Vagina (tissue), 2 donors: Measurements from ENCODE around the gene CLPSL2.

Experiments
- CTCF ChIP-seq, 3 experiments: fragments of 450-650 bp in 2 of 3; fragments of 200-600 bp in 1 of 3; sonication (generic) in 1 of 3; IDR thresholded peaks; one replicate each; pipeline ENCODE4 v1.5.1; 2017 to 2019; ENCODE audit warnings: antibody characterized with exemption in 3 of 3, mild to moderate bottlenecking in 2 of 3, moderate library complexity in 2 of 3
- POLR2A ChIP-seq, 2 donors: fragments of 450-650 bp; IDR thresholded peaks; one replicate each; pipeline ENCODE4 v1.6.1; 2017; ENCODE audit warnings: antibody characterized with exemption in 2 of 2, mild to moderate bottlenecking in 2 of 2, moderate library complexity in 2 of 2

DNA sequence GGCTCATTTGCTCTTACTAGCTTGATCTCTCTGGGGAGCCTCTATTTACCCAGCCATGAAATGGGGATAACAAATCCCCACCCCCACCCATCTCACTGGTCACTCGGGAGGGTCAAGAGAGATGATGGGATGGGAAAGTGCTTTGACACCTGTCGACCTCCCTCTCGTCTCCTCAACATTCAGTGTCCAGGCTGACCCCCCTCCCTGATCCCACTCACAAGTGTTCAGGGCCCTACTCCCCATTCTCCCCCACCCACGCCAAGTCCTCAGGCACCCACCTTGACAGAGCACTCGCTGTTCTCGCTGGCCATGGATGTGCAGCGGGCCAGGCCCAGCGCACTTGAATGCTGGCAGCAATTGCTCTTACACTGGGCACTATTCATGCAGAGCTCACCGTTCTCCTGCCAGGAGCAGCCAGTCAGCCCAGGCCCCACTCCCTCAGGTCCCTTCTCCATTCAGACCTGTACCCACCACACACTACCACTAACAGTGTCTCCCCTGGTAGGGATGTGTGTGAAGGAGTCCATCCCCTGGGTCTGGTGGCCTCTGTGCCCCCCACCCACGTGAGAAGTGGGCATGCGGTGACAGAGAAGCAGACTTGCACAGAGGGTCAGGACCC is 19.2 kb downstream of the CLPSL2 start:
- TF ChIP-seq CTCF (IDR thresholded peaks at IDR 0.05) (no peak), POLR2A (IDR thresholded peaks at IDR 0.05) (no peak)
